OCI-LY1 (cell line): ENCODE measurements around the gene LCN2.

Experiments used
- H2AFZ ChIP-seq: fragments of 200-600 bp; sonication (generic), shearing (Covaris generic); 2 replicates; pipeline ENCODE4 v1.6.0; 2014; ENCODE audit warnings: antibody characterized with exemption, mild to moderate bottlenecking, low read length
- H3F3A ChIP-seq: fragments of 200-600 bp; sonication (generic), shearing (Covaris generic); 2 replicates; pipeline ENCODE4 v1.6.0; 2014; ENCODE audit warnings: mild to moderate bottlenecking, antibody characterized with exemption, low read length, moderate library complexity; ENCODE audit not compliant: insufficient read depth
- H3K27ac ChIP-seq: fragments of 200-600 bp; sonication (generic); 2 replicates; pipeline ENCODE4 v1.5.1; 2014; ENCODE audit warnings: low read length, mixed run types, mild to moderate bottlenecking, low read depth; ENCODE audit not compliant: poor library complexity, severe bottlenecking
- H3K27me3 ChIP-seq: fragments of 200-600 bp; sonication (generic); 2 replicates; pipeline ENCODE4 v1.6.0; 2014; ENCODE audit warnings: antibody characterized with exemption, mild to moderate bottlenecking, low read length, moderate library complexity; ENCODE audit not compliant: insufficient read depth
- H3K36me3 ChIP-seq: fragments of 200-600 bp; sonication (generic); 2 replicates; pipeline ENCODE4 v1.6.1; 2014; ENCODE audit warnings: mild to moderate bottlenecking, antibody characterized with exemption, low read length, moderate library complexity, mixed read lengths; ENCODE audit not compliant: insufficient read depth
- H3K4me1 ChIP-seq: fragments of 200-600 bp; sonication (generic); 2 replicates; pipeline ENCODE4 v1.5.1; 2014; ENCODE audit warnings: mild to moderate bottlenecking, low read length, moderate library complexity; ENCODE audit not compliant: insufficient read depth, severe bottlenecking
- H3K4me2 ChIP-seq: fragments of 200-600 bp; sonication (generic), shearing (Covaris generic); 2 replicates; pipeline ENCODE4 v1.6.1; 2014; ENCODE audit warnings: low read length
- H3K4me3 ChIP-seq: fragments of 200-600 bp; sonication (generic); 2 replicates; pipeline ENCODE4 v1.5.1; 2014; ENCODE audit warnings: low read length, low read depth, mild to moderate bottlenecking, mixed read lengths; ENCODE audit not compliant: poor library complexity, severe bottlenecking
- H3K79me2 ChIP-seq: fragments of 200-600 bp; shearing (Covaris generic); 2 replicates; pipeline ENCODE4 v1.6.1; 2016; ENCODE audit warnings: mixed run types, low read length, mixed read lengths; ENCODE audit not compliant: insufficient read depth
- H3K9ac ChIP-seq: fragments of 200-600 bp; sonication (generic), shearing (Covaris generic); 2 replicates; pipeline ENCODE4 v1.6.1; 2014; ENCODE audit warnings: mild to moderate bottlenecking, low read length, mixed read lengths
- H3K9me2 ChIP-seq: fragments of 200-600 bp; sonication (generic), shearing (Covaris generic); 2 replicates; pipeline ENCODE4 v1.6.1; 2014; ENCODE audit warnings: low read depth, mild to moderate bottlenecking, low read length, mixed read lengths
- H3K9me3 ChIP-seq: fragments of 200-600 bp; shearing (Covaris generic); 2 replicates; pipeline ENCODE4 v1.6.1; 2014; ENCODE audit warnings: low read length, mixed read lengths
- H4K20me1 ChIP-seq: fragments of 200-600 bp; sonication (generic), shearing (Covaris generic); 2 replicates; pipeline ENCODE4 v1.6.0; 2016; ENCODE audit warnings: mild to moderate bottlenecking, low read length; ENCODE audit not compliant: insufficient read depth
- EZH2 ChIP-seq: fragments of 200-600 bp; sonication (generic), shearing (Covaris generic); IDR thresholded peaks from 2 replicates; pipeline ENCODE4 v1.8.0; 2017; ENCODE audit warnings: borderline replicate concordance, mixed run types, mild to moderate bottlenecking, antibody characterized with exemption, low read length, moderate library complexity, mixed read lengths
- TF ChIP-seq, protein P1 (sequence below): fragments of 200-600 bp; sonication (generic), shearing (Covaris generic); IDR thresholded peaks from 2 replicates; pipeline ENCODE4 v1.5.1; 2017; ENCODE audit warnings: mild to moderate bottlenecking, antibody characterized with exemption, low read length, moderate library complexity, mixed read lengths

The LCN2 gene

DNA sequence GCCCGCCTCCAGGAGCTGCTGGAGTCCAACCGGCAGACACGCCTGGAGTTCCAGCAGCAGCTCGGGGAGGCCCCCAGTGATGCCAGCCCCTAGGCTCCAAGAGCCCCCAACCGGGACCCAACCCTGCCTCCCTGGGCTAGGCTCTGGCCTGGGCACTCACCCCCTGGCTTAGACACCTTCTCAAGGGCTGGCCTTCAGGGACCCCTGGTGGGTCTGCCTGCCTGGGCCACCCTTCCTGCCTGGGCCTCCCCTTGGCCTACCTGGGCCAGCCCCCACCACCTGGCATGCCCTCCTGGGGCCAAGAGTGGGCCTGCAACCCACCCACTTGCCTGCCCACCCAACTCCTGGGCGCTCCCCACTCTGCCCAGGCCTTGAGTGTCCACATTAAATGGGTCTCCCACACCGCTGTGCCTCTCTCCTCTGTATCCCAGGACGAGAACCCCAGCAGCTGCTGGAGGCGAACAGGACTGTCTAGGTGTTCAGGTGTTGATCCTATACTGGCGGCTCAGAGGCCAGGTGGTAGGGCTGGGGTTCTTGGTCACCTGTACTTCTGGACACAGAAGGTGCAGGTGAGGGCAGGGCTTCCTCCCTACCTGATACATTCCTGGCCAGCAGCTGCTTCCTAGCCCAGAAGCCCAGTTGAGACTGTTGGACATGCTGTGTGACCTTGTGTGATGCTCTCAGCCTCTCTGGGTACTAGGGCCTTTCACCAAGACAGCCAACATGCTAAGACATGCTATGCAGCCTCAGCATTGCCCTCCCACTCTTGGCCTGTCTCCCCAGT is 14.5 kb downstream of the LCN2 start:
- Histone ChIP-seq H3K4me2 (no peak overlapping the region), H4K20me1 (no peaks in the 10 kb centered on the region), H3K27ac (no peak overlapping the region), H3K4me1 (peaks cover 15% of the 10 kb centered on the region), H3K79me2 (no peaks in the 10 kb centered on the region), H2AFZ (no peak overlapping the region), H3K9me2 (no peaks in the 10 kb centered on the region), H3F3A (no peaks in the 10 kb centered on the region), H3K27me3 (no peaks in the 10 kb centered on the region), H3K9me3 (no peaks in the 10 kb centered on the region), H3K9ac (no peak overlapping the region), H3K36me3 (peaks cover 54% of the 10 kb centered on the region), H3K4me3 (no peak overlapping the region)
- TF ChIP-seq, protein P1, sequence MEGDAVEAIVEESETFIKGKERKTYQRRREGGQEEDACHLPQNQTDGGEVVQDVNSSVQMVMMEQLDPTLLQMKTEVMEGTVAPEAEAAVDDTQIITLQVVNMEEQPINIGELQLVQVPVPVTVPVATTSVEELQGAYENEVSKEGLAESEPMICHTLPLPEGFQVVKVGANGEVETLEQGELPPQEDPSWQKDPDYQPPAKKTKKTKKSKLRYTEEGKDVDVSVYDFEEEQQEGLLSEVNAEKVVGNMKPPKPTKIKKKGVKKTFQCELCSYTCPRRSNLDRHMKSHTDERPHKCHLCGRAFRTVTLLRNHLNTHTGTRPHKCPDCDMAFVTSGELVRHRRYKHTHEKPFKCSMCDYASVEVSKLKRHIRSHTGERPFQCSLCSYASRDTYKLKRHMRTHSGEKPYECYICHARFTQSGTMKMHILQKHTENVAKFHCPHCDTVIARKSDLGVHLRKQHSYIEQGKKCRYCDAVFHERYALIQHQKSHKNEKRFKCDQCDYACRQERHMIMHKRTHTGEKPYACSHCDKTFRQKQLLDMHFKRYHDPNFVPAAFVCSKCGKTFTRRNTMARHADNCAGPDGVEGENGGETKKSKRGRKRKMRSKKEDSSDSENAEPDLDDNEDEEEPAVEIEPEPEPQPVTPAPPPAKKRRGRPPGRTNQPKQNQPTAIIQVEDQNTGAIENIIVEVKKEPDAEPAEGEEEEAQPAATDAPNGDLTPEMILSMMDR = no peak
- TF ChIP-seq EZH2 = no peak

GRCh38 chr9:128164307-128164885 is 15.1 kb downstream of the LCN2 start:
- Histone ChIP-seq H3K4me2 (no peak overlapping the region), H3K4me1 (peaks cover 13% of the 10 kb centered on the region), H3K9ac (no peak overlapping the region), H3K36me3 (peaks cover 58% of the 10 kb centered on the region), H3K27me3 (no peaks in the 10 kb centered on the region), H3K9me3 (no peaks in the 10 kb centered on the region), H4K20me1 (no peaks in the 10 kb centered on the region), H3K79me2 (no peaks in the 10 kb centered on the region), H2AFZ (no peak overlapping the region), H3K4me3 (no peak overlapping the region), H3F3A (no peaks in the 10 kb centered on the region), H3K9me2 (no peaks in the 10 kb centered on the region), H3K27ac (no peak overlapping the region)
- TF ChIP-seq, protein P1 = no peak
- TF ChIP-seq EZH2 = no peak

- Histone ChIP-seq H4K20me1 (no peaks in the 10 kb centered on the region), H3K27ac (no peak overlapping the region), H3K4me3 (no peak overlapping the region), H3K79me2 (no peaks in the 10 kb centered on the region), H3K4me1 (peaks cover 4% of the 10 kb centered on the region), H3K27me3 (no peaks in the 10 kb centered on the region), H3K9me3 (no peaks in the 10 kb centered on the region), H3K4me2 (no peak overlapping the region), H3K9ac (no peak overlapping the region), H3K9me2 (no peaks in the 10 kb centered on the region), H3K36me3 (peaks cover 65% of the 10 kb centered on the region), H2AFZ (no peak overlapping the region), H3F3A (no peaks in the 10 kb centered on the region)
- TF ChIP-seq EZH2 = no peak
- TF ChIP-seq, protein P1 = no peak
These were observed 16.9 kb downstream of the LCN2 start for GRCh38 chr9:128166169-128166568.
